ENCODE results near the gene SLC25A3.
A peak's percentile ranks its signal among the peaks of the same experiment; 100 is the strongest.
"Not testable (repeated sequence)": the region's sequence is repeated elsewhere in the genome, so short reads cannot be mapped to it uniquely, and the experiment has no call there.

SLC25A3 gene

DNA sequence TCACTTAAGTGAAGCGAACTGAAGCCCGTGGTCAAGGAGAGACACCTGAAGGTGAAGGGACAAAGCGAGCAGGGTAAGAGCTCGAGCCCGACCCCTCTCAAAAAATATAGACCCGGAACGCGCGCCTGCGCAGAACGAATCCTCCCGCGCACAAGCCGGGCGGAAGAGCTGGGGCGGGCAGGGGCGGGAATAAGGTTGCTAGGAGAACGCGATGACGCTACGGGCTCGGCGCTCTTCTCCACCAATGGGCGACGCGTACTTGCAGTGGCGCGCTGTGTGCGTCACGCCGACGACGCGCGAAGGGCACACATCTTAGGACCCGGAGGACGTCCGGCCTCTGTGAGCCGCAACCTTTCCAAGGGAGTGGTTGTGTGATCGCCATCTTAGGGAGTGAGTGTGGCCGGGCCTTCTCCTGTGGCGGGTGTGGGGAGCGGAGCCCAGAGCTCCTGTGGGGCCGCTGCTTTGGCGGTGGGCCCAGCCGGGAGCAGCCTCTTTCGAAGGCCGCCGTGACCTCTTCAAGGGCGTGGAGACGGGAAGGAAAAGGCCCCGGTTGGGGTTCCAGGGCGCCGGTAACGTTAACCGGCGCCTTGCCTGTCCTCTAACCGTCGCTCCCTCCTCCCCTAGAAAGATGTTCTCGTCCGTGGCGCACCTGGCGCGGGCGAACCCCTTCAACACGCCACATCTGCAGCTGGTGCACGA lies at the start of gene SLC25A3:
Gene SLC25A3 (plus strand): TSS at position 336 of the 699 bp plus-strand sequence. CDS start 293 bp downstream, at position 629.
- H3K4me1 ChIP-seq (ENCODE audit: control insufficient read depth, insufficient read depth, low read length) = peaks cover 4% of the 10 kb centered on the region
- peaks cover 8 to 12% of the 10 kb centered on the region in 2 donors for H3K36me3 ChIP-seq (ENCODE audit: control insufficient read depth in 2 of 2, insufficient read depth in 2 of 2, low read length in 2 of 2)
- H3K27me3 ChIP-seq (ENCODE audit: control insufficient read depth in 1 of 2, insufficient read depth in 2 of 2, low read length in 2 of 2) = no peaks in the 10 kb centered on the region

GRCh38 chr12:98543701-98544100 lies 49.8 kb upstream of the SLC25A3 start:
- Histone ChIP-seq H3K4me1 (ENCODE audit: control insufficient read depth, insufficient read depth, low read length) (no peaks in the 10 kb centered on the region), H3K4me3 (ENCODE audit: low read length in 2 of 2) (no peak overlapping the region), H3K9ac (ENCODE audit: low read length in 2 of 2) (no peak overlapping the region), H3K27me3 (ENCODE audit: control insufficient read depth in 1 of 2, insufficient read depth in 2 of 2, low read length in 2 of 2) (no peaks in the 10 kb centered on the region), H3K36me3 (ENCODE audit: control insufficient read depth in 2 of 2, insufficient read depth in 2 of 2, low read length in 2 of 2) (peaks cover 3 to 7% of the 10 kb centered on the region in 2 donors), H3K9me3 (ENCODE audit: control insufficient read depth in 2 of 2, low read length in 2 of 2) (no peaks in the 10 kb centered on the region), H3K27ac (ENCODE audit: low read length) (no peak overlapping the region)

More for the DNA sequence above, at the start of gene SLC25A3:
- Histone ChIP-seq H3K27ac (ENCODE audit: low read length) (peak within 1 kb of the TSS; percentile 99), H3K4me3 (ENCODE audit: low read length in 2 of 2) (peak within 1 kb of the TSS; percentile 91 to 99), H3K9me3 (ENCODE audit: control insufficient read depth in 2 of 2, low read length in 2 of 2) (no peaks in the 10 kb centered on the region), H3K9ac (ENCODE audit: low read length in 2 of 2) (peak within 1 kb of the TSS; percentile 95 to 99)

DNA sequence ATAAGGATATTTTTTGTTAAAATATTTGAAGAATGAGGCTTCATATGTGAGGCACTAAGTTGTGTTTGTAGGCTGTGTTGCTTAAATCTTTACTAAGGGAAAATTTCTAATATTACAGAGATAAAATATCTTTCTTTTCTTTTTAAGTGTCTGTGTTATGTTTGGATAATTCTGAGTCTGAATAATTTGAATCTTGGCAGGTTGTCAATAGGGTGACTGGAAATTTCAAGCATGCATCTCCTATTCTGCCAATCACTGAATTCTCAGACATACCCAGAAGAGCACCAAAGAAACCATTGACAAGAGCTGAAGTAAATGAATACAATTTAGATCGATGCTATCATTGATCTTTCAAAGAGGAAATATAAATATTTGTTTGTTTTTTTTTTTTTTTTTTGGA lies 48.7 kb upstream of the SLC25A3 start:
- Histone ChIP-seq H3K9ac (ENCODE audit: low read length in 2 of 2) (no peak overlapping the region), H3K4me1 (ENCODE audit: control insufficient read depth, insufficient read depth, low read length) (no peaks in the 10 kb centered on the region), H3K27me3 (ENCODE audit: control insufficient read depth in 1 of 2, insufficient read depth in 2 of 2, low read length in 2 of 2) (no peaks in the 10 kb centered on the region), H3K4me3 (ENCODE audit: low read length in 2 of 2) (no peak overlapping the region), H3K9me3 (ENCODE audit: control insufficient read depth in 2 of 2, low read length in 2 of 2) (no peaks in the 10 kb centered on the region), H3K36me3 (ENCODE audit: control insufficient read depth in 2 of 2, insufficient read depth in 2 of 2, low read length in 2 of 2) (peaks cover 3 to 7% of the 10 kb centered on the region in 2 donors), H3K27ac (ENCODE audit: low read length) (no peak overlapping the region)

GRCh38 chr12:98549371-98550110 lies 43.9 kb upstream of the SLC25A3 start:
- Histone ChIP-seq H3K4me1 (ENCODE audit: control insufficient read depth, insufficient read depth, low read length) (no peaks in the 10 kb centered on the region), H3K27ac (ENCODE audit: low read length) (no peak overlapping the region), H3K9me3 (ENCODE audit: control insufficient read depth in 2 of 2, low read length in 2 of 2) (no peaks in the 10 kb centered on the region), H3K27me3 (ENCODE audit: control insufficient read depth in 1 of 2, insufficient read depth in 2 of 2, low read length in 2 of 2) (no peaks in the 10 kb centered on the region), H3K9ac (ENCODE audit: low read length in 2 of 2) (no peak overlapping the region), H3K36me3 (ENCODE audit: control insufficient read depth in 2 of 2, insufficient read depth in 2 of 2, low read length in 2 of 2) (peaks cover 7 to 9% of the 10 kb centered on the region in 2 donors), H3K4me3 (ENCODE audit: low read length in 2 of 2) (no peak overlapping the region)

DNA sequence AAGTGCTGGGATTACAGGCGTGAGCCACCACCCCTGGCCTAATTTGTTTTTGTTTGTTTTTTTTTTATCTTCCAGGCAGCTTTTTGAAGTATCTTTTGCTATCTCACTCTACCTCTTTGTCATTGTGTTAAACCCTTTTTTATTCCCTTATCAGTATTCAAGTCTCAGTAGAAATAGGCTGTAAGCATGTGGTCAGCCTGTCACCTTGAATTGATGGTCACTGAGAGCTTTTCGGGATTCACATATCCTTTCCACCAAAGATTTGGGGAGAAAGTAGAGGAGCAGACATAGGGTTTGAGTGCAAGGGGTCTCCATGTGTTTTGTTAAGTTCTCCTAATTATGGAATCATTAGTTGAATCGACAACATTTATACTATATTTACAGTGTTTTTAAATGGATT lies 41.7 kb upstream of the SLC25A3 start:
- Histone ChIP-seq H3K9ac (ENCODE audit: low read length in 2 of 2) (no peak overlapping the region), H3K4me1 (ENCODE audit: control insufficient read depth, insufficient read depth, low read length) (no peaks in the 10 kb centered on the region), H3K9me3 (ENCODE audit: control insufficient read depth in 2 of 2, low read length in 2 of 2) (no peaks in the 10 kb centered on the region), H3K36me3 (ENCODE audit: control insufficient read depth in 2 of 2, insufficient read depth in 2 of 2, low read length in 2 of 2) (peaks cover 5 to 9% of the 10 kb centered on the region in 2 donors), H3K27ac (ENCODE audit: low read length) (no peak overlapping the region), H3K27me3 (ENCODE audit: control insufficient read depth in 1 of 2, insufficient read depth in 2 of 2, low read length in 2 of 2) (no peaks in the 10 kb centered on the region), H3K4me3 (ENCODE audit: low read length in 2 of 2) (no peak overlapping the region)

DNA sequence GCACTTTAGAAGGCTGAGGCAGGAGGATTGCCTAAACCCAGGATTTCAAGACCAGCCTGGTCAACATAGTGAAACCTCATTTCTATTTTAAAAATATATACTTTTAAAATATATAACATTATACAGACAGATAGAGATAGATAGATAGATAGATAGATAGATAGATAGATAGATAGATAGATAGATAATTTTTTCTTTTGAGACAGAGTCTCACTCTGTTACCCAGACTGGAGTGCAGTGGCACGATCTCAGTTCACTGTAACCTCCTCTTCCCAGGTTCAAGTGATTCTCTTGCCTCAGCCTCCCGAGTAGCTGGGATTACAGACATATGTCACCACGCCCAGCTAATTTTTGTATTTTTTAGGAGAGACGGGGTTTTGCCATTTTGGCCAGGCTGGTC lies 35.4 kb upstream of the SLC25A3 start:
- H3K36me3 ChIP-seq (ENCODE audit: control insufficient read depth in 2 of 2, insufficient read depth in 2 of 2, low read length in 2 of 2); H3K4me1 ChIP-seq (ENCODE audit: control insufficient read depth, insufficient read depth, low read length); H3K27ac ChIP-seq (ENCODE audit: low read length); H3K4me3 ChIP-seq (ENCODE audit: low read length in 2 of 2); H3K9ac ChIP-seq (ENCODE audit: low read length in 2 of 2); H3K27me3 ChIP-seq (ENCODE audit: control insufficient read depth in 1 of 2, insufficient read depth in 2 of 2, low read length in 2 of 2); H3K9me3 ChIP-seq (ENCODE audit: control insufficient read depth in 2 of 2, low read length in 2 of 2): not testable (repeated sequence)

GRCh38 chr12:98559666-98560065 lies 33.8 kb upstream of the SLC25A3 start:
- no peak overlapping the region for H3K27ac ChIP-seq (ENCODE audit: low read length)

DNA sequence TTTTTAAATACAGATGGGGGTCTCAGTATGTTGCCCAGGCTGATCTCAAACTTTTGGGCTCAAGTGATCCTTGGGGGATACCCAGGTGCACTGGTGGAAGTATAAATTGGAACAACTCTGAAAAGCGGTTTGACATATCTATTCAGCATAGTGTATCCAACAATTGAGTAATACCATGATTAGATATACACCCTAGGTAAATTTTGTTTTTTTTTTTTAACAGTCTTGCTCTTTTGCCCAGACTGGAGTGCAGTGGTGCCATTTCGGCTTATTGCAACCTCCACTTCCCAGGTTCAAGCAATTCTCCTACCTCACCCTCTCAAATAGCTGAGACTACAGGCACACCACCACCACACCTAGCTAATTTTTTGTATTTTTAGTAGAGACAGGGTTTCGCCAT lies 31.6 kb upstream of the SLC25A3 start:
- H3K36me3 ChIP-seq (ENCODE audit: control insufficient read depth in 2 of 2, insufficient read depth in 2 of 2, low read length in 2 of 2) = no peaks in the 10 kb centered on the region
- no peak overlapping the region for H3K9ac ChIP-seq (ENCODE audit: low read length in 2 of 2)
- H3K4me1 ChIP-seq (ENCODE audit: control insufficient read depth, insufficient read depth, low read length) = no peaks in the 10 kb centered on the region
- no peaks in the 10 kb centered on the region for H3K27me3 ChIP-seq (ENCODE audit: control insufficient read depth in 1 of 2, insufficient read depth in 2 of 2, low read length in 2 of 2)
- no peaks in the 10 kb centered on the region for H3K9me3 ChIP-seq (ENCODE audit: control insufficient read depth in 2 of 2, low read length in 2 of 2)
- H3K27ac ChIP-seq (ENCODE audit: low read length) = no peak overlapping the region
- no peak overlapping the region for H3K4me3 ChIP-seq (ENCODE audit: low read length in 2 of 2)

More at GRCh38 chr12:98559666-98560065, 33.8 kb upstream of the SLC25A3 start:
- Histone ChIP-seq H3K9ac (ENCODE audit: low read length in 2 of 2) (no peak overlapping the region), H3K36me3 (ENCODE audit: control insufficient read depth in 2 of 2, insufficient read depth in 2 of 2, low read length in 2 of 2) (no peaks in the 10 kb centered on the region), H3K4me3 (ENCODE audit: low read length in 2 of 2) (no peak overlapping the region), H3K27me3 (ENCODE audit: control insufficient read depth in 1 of 2, insufficient read depth in 2 of 2, low read length in 2 of 2) (no peaks in the 10 kb centered on the region), H3K4me1 (ENCODE audit: control insufficient read depth, insufficient read depth, low read length) (no peaks in the 10 kb centered on the region), H3K9me3 (ENCODE audit: control insufficient read depth in 2 of 2, low read length in 2 of 2) (no peaks in the 10 kb centered on the region)

- Histone ChIP-seq H3K4me3 (ENCODE audit: low read length in 2 of 2) (no peak overlapping the region), H3K4me1 (ENCODE audit: control insufficient read depth, insufficient read depth, low read length) (no peaks in the 10 kb centered on the region), H3K27ac (ENCODE audit: low read length) (no peak overlapping the region), H3K9me3 (ENCODE audit: control insufficient read depth in 2 of 2, low read length in 2 of 2) (no peaks in the 10 kb centered on the region), H3K27me3 (ENCODE audit: control insufficient read depth in 1 of 2, insufficient read depth in 2 of 2, low read length in 2 of 2) (no peaks in the 10 kb centered on the region), H3K9ac (ENCODE audit: low read length in 2 of 2) (no peak overlapping the region), H3K36me3 (ENCODE audit: control insufficient read depth in 2 of 2, insufficient read depth in 2 of 2, low read length in 2 of 2) (no peaks in the 10 kb centered on the region)
Measured at GRCh38 chr12:98572010-98572409, 21.5 kb upstream of the SLC25A3 start.

GRCh38 chr12:98574110-98574509 lies 19.4 kb upstream of the SLC25A3 start:
- no peaks in the 10 kb centered on the region for H3K27me3 ChIP-seq (ENCODE audit: control insufficient read depth in 1 of 2, insufficient read depth in 2 of 2, low read length in 2 of 2)
- H3K27ac ChIP-seq (ENCODE audit: low read length) = no peak overlapping the region
- no peaks in the 10 kb centered on the region for H3K4me1 ChIP-seq (ENCODE audit: control insufficient read depth, insufficient read depth, low read length)
- H3K9me3 ChIP-seq (ENCODE audit: control insufficient read depth in 2 of 2, low read length in 2 of 2) = no peaks in the 10 kb centered on the region
- H3K36me3 ChIP-seq (ENCODE audit: control insufficient read depth in 2 of 2, insufficient read depth in 2 of 2, low read length in 2 of 2) = no peaks in the 10 kb centered on the region
- H3K4me3 ChIP-seq (ENCODE audit: low read length in 2 of 2) = no peak overlapping the region
- H3K9ac ChIP-seq (ENCODE audit: low read length in 2 of 2) = no peak overlapping the region

DNA sequence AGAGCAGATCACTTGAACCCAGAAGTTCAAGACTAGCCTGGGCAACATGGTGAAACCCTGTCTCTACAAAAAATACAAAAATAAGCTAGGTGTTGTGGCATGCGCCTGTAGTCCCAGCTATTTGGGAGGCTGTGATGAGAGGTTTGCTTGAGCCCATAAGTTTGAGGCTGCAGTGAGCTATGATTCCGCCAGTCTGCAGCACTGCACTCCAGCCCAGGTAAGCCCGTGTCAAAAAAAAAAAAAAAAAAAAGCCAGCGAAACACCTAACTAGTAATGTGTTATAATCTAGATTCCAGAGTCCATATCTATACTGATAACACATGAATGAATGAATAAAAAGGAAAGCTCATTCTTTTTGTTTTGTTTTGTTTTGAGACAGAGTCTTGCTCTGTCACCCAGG lies 18.5 kb upstream of the SLC25A3 start:
- no peaks in the 10 kb centered on the region for H3K27me3 ChIP-seq (ENCODE audit: control insufficient read depth in 1 of 2, insufficient read depth in 2 of 2, low read length in 2 of 2)
- H3K4me1 ChIP-seq (ENCODE audit: control insufficient read depth, insufficient read depth, low read length) = no peaks in the 10 kb centered on the region
- no peak overlapping the region for H3K27ac ChIP-seq (ENCODE audit: low read length)
- no peak overlapping the region for H3K9ac ChIP-seq (ENCODE audit: low read length in 2 of 2)
- H3K36me3 ChIP-seq (ENCODE audit: control insufficient read depth in 2 of 2, insufficient read depth in 2 of 2, low read length in 2 of 2) = no peaks in the 10 kb centered on the region
- no peaks in the 10 kb centered on the region for H3K9me3 ChIP-seq (ENCODE audit: control insufficient read depth in 2 of 2, low read length in 2 of 2)
- no peak overlapping the region for H3K4me3 ChIP-seq (ENCODE audit: low read length in 2 of 2)

Data from stomach smooth muscle (tissue), 2 donors.